H9 (cell line): Measurements from ENCODE around the gene BCL2L1. TPM values are rescaled to one million over a fixed set of nuclear protein-coding genes. Genes with fewer than 3 reads are reported as not detected.

ENCODE experiments used
- DNase-seq: peaks from one replicate; pipeline ENCODE4 v3.0.0-alpha.2; 2017
- H2AFZ ChIP-seq: one replicate; pipeline ENCODE4 v1.6.1; 2013; ENCODE audit warnings: mild to moderate bottlenecking, low read length, control low read depth, moderate library complexity
- H2AK5ac ChIP-seq: 2 replicates; pipeline ENCODE4 v1.6.1; 2013; ENCODE audit warnings: low read length, control low read depth, mixed read lengths; ENCODE audit not compliant: insufficient read length
- H2BK120ac ChIP-seq: one replicate; pipeline ENCODE4 v1.6.1; 2013; ENCODE audit warnings: low read depth, mild to moderate bottlenecking, low read length, control low read depth, inconsistent platforms; ENCODE audit not compliant: poor library complexity, severe bottlenecking
- H2BK12ac ChIP-seq: 2 replicates; pipeline ENCODE4 v1.6.1; 2013; ENCODE audit warnings: low read length, control low read depth, mixed read lengths, low read depth; ENCODE audit not compliant: insufficient read length
- H2BK15ac ChIP-seq: 2 replicates; pipeline ENCODE4 v1.6.1; 2013; ENCODE audit warnings: low read depth, low read length, control low read depth
- H2BK20ac ChIP-seq: one replicate; pipeline ENCODE4 v1.6.1; 2013; ENCODE audit warnings: low read depth, mild to moderate bottlenecking, low read length, control low read depth, inconsistent platforms; ENCODE audit not compliant: poor library complexity, severe bottlenecking
- H2BK5ac ChIP-seq: 2 replicates; pipeline ENCODE4 v1.6.1; 2013; ENCODE audit warnings: low read length, control low read depth, mixed read lengths; ENCODE audit not compliant: insufficient read length
- H3K14ac ChIP-seq: 2 replicates; pipeline ENCODE4 v1.6.1; 2013; ENCODE audit warnings: low read length, control low read depth; ENCODE audit not compliant: insufficient read depth
- H3K18ac ChIP-seq: 2 replicates; pipeline ENCODE4 v1.6.1; 2013; ENCODE audit warnings: low read depth, mild to moderate bottlenecking, mixed read lengths, low read length, control low read depth; ENCODE audit not compliant: insufficient read length
- H3K23ac ChIP-seq: 2 replicates; pipeline ENCODE4 v1.6.1; 2013; ENCODE audit warnings: low read length, control low read depth, mixed read lengths, low read depth; ENCODE audit not compliant: insufficient read length
- H3K23me2 ChIP-seq: 2 replicates; pipeline ENCODE4 v1.6.1; 2013; ENCODE audit warnings: low read depth, mild to moderate bottlenecking, mixed read lengths, low read length, control low read depth; ENCODE audit not compliant: insufficient read length, poor library complexity, severe bottlenecking
- H3K27ac ChIP-seq: 2 replicates; pipeline ENCODE4 v1.5.1; 2013; ENCODE audit warnings: low read length, control low read depth, mixed read lengths, low read depth; ENCODE audit not compliant: insufficient read length
- H3K27me3 ChIP-seq: 2 replicates; pipeline ENCODE4 v1.6.1; 2013; ENCODE audit warnings: low read length, control low read depth, inconsistent platforms; ENCODE audit not compliant: insufficient read depth
- H3K4ac ChIP-seq: 2 replicates; pipeline ENCODE4 v1.6.1; 2013; ENCODE audit warnings: low read depth, mild to moderate bottlenecking, control low read depth, inconsistent platforms, low read length, moderate library complexity
- H3K4me1 ChIP-seq: 2 replicates; pipeline ENCODE4 v1.6.1; 2013; ENCODE audit warnings: low read length, control low read depth, inconsistent platforms; ENCODE audit not compliant: insufficient read depth
- H3K4me2 ChIP-seq: 2 replicates; pipeline ENCODE4 v1.6.1; 2013; ENCODE audit warnings: low read length, control low read depth, mixed read lengths; ENCODE audit not compliant: insufficient read length, insufficient read depth
- H3K56ac ChIP-seq: 2 replicates; pipeline ENCODE4 v1.6.1; 2013; ENCODE audit warnings: low read depth, mild to moderate bottlenecking, mixed read lengths, low read length, control low read depth; ENCODE audit not compliant: insufficient read length
- H3K79me1 ChIP-seq: 2 replicates; pipeline ENCODE4 v1.6.1; 2013; ENCODE audit warnings: low read depth, mild to moderate bottlenecking, moderate library complexity, low read length, control low read depth, inconsistent platforms; ENCODE audit not compliant: insufficient read depth, poor library complexity, severe bottlenecking
- H3K79me2 ChIP-seq: 2 replicates; pipeline ENCODE4 v1.6.1; 2013; ENCODE audit warnings: low read length, control low read depth, inconsistent platforms; ENCODE audit not compliant: insufficient read depth
- H3K9ac ChIP-seq: 2 replicates; pipeline ENCODE4 v1.6.1; 2013; ENCODE audit warnings: low read length, control low read depth, mixed read lengths; ENCODE audit not compliant: insufficient read length; ENCODE audit errors: extremely low read depth
- H3K9me3 ChIP-seq: one replicate; pipeline ENCODE4 v1.6.1; 2013; ENCODE audit warnings: low read depth, low read length, inconsistent platforms; ENCODE audit not compliant: control insufficient read depth
- H3T11ph ChIP-seq: one replicate; pipeline ENCODE4 v1.6.1; 2013; ENCODE audit warnings: mild to moderate bottlenecking, low read length, control low read depth, inconsistent platforms
- H4K20me1 ChIP-seq: one replicate; pipeline ENCODE4 v1.6.1; 2013; ENCODE audit not compliant: control insufficient read depth, insufficient read length, insufficient read depth
- H4K5ac ChIP-seq: 2 replicates; pipeline ENCODE4 v1.6.1; 2013; ENCODE audit warnings: low read depth, mild to moderate bottlenecking, mixed read lengths, low read length, control low read depth; ENCODE audit not compliant: insufficient read length
- H4K8ac ChIP-seq: replicated peaks from 2 replicates; pipeline ENCODE4 v1.6.1; 2013; ENCODE audit warnings: low read length, control low read depth, mixed read lengths, low read depth; ENCODE audit not compliant: insufficient read length
- H4K91ac ChIP-seq: 2 replicates; pipeline ENCODE4 v1.6.1; 2013; ENCODE audit warnings: low read depth, mild to moderate bottlenecking, moderate library complexity, mixed read lengths, low read length, control low read depth; ENCODE audit not compliant: insufficient read length
- H3K27ac Mint-ChIP-seq, 3 experiments: 2 replicates in 2 of 3; 3 replicates in 1 of 3; pipeline ENCODE4 v1.8.0; 2020 to 2021; ENCODE audit warnings: mixed read lengths in 3 of 3, mild to moderate bottlenecking in 1 of 3, moderate library complexity in 1 of 3
- H3K27me3 Mint-ChIP-seq: 2 replicates; pipeline ENCODE4 v1.8.0; 2021; ENCODE audit warnings: low read depth, mild to moderate bottlenecking, moderate library complexity, mixed read lengths
- H3K36me3 Mint-ChIP-seq, 3 experiments: 2 replicates in 2 of 3; 3 replicates in 1 of 3; pipeline ENCODE4 v1.8.0; 2020 to 2021; ENCODE audit warnings: low read depth in 3 of 3, mixed read lengths in 3 of 3; ENCODE audit not compliant: insufficient read depth in 1 of 3
- H3K4me1 Mint-ChIP-seq, 2 experiments: 2 replicates each; pipeline ENCODE4 v1.8.0; 2020; ENCODE audit warnings: mixed read lengths in 2 of 2
- H3K4me3 Mint-ChIP-seq, 2 experiments: 2 replicates in 1 of 2; 3 replicates in 1 of 2; pipeline ENCODE4 v1.8.0; 2020 to 2021; ENCODE audit warnings: mild to moderate bottlenecking in 2 of 2, mixed read lengths in 2 of 2, moderate library complexity in 1 of 2
- H3K9me3 Mint-ChIP-seq, 2 experiments: 2 replicates in 1 of 2; 3 replicates in 1 of 2; pipeline ENCODE4 v1.8.0; 2020; ENCODE audit warnings: mild to moderate bottlenecking in 2 of 2, mixed read lengths in 2 of 2, moderate library complexity in 1 of 2
- WGBS: extraction: QIAGEN DNeasy Blood & Tissue Kit; methylation state at CpG from one replicate; pipeline ENCODE4 v1.1.7; 2013; ENCODE audit warnings: missing lambda C conversion rate, low lambda C conversion rate, mixed read lengths; ENCODE audit not compliant: insufficient read length; ENCODE audit errors: extremely low coverage; 5-methylcytosine and 5-hydroxymethylcytosine counted together
- total RNA-seq: library from RNA; stranded (reverse); gene quantifications from 2 replicates; pipeline ENCODE4 v1.2.1, GENCODE V29; 2021
- TF ChIP-seq, protein P1 (sequence below): fragments of 200-600 bp; sonication (generic); conservative IDR thresholded peaks from 3 replicates; pipeline ENCODE4 v1.8.0; 2021; ENCODE audit warnings: antibody characterized with exemption, mild to moderate bottlenecking

Gene BCL2L1
- total RNA-seq, 1 experiment from 2014 or later, result 105 TPM

DNA sequence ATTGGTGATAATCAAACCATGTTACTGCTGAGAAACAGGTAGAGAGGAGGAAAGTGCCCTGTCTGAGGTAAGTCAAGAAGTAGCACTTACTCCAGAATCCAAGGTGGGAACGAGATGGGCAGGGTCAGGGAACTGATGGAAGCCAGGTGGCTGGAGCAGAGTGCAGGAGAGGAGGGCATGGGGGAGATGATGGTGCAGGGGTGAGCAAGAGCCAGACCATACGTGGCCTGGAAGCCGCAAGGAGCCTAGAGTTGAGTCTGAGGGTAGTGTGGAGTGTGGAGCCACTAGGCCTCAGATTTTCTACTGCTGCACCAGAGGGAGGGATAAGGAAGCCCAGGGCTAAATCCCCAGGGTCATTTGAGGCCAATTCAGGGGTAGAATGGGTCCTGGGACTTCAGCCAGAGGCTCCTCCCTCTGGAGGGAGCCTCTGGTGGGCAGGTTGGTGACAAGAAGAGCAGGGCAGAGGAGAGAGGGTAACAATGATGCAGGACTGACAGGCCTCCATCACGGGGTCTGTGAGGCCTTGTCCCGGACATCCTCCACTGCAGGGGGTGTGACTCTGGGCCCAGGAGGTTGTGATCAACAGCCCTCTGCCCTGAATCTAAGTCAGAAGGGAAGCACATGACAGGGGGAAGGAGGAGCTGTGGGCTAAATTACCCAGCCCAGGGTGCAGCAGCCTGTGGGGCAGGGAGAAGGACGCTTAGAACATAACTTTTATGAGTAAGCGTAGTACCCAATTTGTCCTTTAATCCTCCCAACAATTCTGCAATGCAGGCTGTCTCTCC is 56.2 kb downstream of the BCL2L1 start:
- H2AFZ ChIP-seq, result no peak overlapping the region
- H3K56ac ChIP-seq, result no peak overlapping the region
- no peak overlapping the region for H3K14ac ChIP-seq
- no peaks in the 10 kb centered on the region for H3K9me3 Mint-ChIP-seq
- H3K4me3 Mint-ChIP-seq, result no peak overlapping the region
- no peaks in the 10 kb centered on the region for H3K4me1 ChIP-seq
- peaks cover 5% of the 10 kb centered on the region for H3K23me2 ChIP-seq
- no peak overlapping the region for H3K27ac ChIP-seq
- no peak overlapping the region for H4K8ac ChIP-seq
- no peak overlapping the region for H2BK12ac ChIP-seq
- peaks cover 40 to 47% of the 10 kb centered on the region in 2 experiments for H3K4me1 Mint-ChIP-seq
- peak overlapping the region; percentile 15 for H3K18ac ChIP-seq
- no peak overlapping the region for H3K4ac ChIP-seq
- H2BK20ac ChIP-seq, result no peak overlapping the region
- H3K27me3 ChIP-seq, result no peaks in the 10 kb centered on the region
- no peak overlapping the region for H4K5ac ChIP-seq
- WGBS, result no CpG with 5 or more reads among the region's 7 CpGs
- no peak for DNase-seq
- H3K9me3 ChIP-seq, result no peaks in the 10 kb centered on the region
- H3K79me2 ChIP-seq, result no peaks in the 10 kb centered on the region
- no peaks in the 10 kb centered on the region for H3K27me3 Mint-ChIP-seq
- no peak overlapping the region for H3K9ac ChIP-seq
- peaks cover 2% of the 10 kb centered on the region for H4K20me1 ChIP-seq
- no peak overlapping the region for H3K23ac ChIP-seq
- no peak overlapping the region for H4K91ac ChIP-seq
- no peak overlapping the region for H2AK5ac ChIP-seq
- no peak overlapping the region for H3K4me2 ChIP-seq
- TF ChIP-seq, protein P1, sequence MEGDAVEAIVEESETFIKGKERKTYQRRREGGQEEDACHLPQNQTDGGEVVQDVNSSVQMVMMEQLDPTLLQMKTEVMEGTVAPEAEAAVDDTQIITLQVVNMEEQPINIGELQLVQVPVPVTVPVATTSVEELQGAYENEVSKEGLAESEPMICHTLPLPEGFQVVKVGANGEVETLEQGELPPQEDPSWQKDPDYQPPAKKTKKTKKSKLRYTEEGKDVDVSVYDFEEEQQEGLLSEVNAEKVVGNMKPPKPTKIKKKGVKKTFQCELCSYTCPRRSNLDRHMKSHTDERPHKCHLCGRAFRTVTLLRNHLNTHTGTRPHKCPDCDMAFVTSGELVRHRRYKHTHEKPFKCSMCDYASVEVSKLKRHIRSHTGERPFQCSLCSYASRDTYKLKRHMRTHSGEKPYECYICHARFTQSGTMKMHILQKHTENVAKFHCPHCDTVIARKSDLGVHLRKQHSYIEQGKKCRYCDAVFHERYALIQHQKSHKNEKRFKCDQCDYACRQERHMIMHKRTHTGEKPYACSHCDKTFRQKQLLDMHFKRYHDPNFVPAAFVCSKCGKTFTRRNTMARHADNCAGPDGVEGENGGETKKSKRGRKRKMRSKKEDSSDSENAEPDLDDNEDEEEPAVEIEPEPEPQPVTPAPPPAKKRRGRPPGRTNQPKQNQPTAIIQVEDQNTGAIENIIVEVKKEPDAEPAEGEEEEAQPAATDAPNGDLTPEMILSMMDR, result no peak
- peak overlapping the region; percentile 82 to 94 (median 82); a peak in 6 of 7 replicates for H3K27ac Mint-ChIP-seq
- H2BK5ac ChIP-seq, result no peak overlapping the region
- H3K79me1 ChIP-seq, result no peaks in the 10 kb centered on the region
- H3K36me3 Mint-ChIP-seq, result peaks cover 3 to 45% (median 26%) of the 10 kb centered on the region in 3 experiments; a peak in 6 of 7 replicates
- no peak overlapping the region for H2BK120ac ChIP-seq
- no peak overlapping the region for H2BK15ac ChIP-seq
- H3T11ph ChIP-seq, result no peak overlapping the region
